ELF-1 (cell line): ENCODE results near the gene CEACAM1.
A peak's percentile ranks its signal among the peaks of the same experiment; 100 is the strongest.
"Not testable (repeated sequence)": the region's sequence is repeated elsewhere in the genome, so short reads cannot be mapped to it uniquely, and the experiment has no call there.

Experiments
- DNase-seq: peaks from one replicate; pipeline ENCODE4 v3.0.0-alpha.2; 2016; ENCODE audit warnings: low read depth, low spot score

Gene CEACAM1

DNA sequence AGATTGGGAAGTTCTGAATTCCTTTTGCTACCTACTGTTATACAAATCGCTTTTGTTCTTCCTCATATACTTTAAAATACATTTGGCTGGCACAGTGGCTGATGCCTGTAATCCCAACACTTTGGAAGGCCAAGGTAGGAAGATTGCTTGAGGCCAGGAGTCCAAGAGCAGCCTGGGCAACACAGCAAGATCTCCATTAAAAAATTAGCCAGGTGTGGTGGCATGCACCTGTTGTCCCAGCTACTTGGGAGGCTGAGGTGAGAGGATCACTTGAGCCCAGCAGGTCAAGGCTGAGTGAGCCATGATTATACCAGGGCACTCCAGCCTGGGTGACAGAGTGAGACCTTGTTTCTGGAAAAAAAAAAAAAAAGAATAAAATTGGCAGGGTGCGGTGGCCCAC lies 51.2 kb downstream of the CEACAM1 start:
- DNase-seq = no peak

DNA sequence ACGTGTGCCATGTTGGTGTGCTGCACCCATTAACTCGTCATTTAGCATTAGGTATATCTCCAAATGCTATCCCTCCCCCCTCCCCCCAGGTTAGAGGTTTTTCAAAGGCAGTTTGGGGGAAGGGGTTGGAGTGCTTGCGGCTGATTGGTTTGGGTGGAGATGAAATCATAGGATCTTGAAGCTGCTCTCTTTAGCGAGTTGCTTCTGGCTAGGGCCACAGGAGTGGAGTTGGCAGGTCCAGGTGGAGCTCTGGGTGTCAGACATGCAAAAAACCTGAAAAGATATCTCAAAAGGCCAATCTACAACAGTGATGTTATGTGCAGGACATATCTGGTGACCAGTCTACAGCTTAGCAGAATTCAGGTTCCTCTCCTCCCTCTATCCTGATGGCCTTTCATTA lies 52.9 kb downstream of the CEACAM1 start:
- peak; percentile 47 for DNase-seq

DNA sequence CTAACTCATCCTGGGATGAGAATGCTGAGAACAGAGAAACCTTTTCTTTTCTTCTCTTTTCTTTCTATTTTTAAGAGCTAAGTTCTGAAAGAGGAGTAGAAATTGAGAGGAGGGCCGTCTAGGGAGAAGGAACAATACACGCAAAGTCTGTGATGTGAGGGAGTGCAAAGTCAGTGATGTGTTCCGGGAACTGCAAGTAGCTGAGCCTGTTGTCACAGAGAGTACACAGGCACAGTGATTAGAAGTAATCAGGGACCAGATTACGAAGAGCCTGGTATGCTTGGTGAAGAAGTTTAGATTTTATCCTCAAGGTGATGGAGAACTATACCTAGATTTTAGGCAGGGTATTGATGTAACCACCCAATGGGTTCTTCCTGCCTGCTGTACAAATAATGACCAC lies 53.5 kb downstream of the CEACAM1 start:
- peak; percentile 29 for DNase-seq

GRCh38 chr19:42473686-42474085 lies 54.6 kb downstream of the CEACAM1 start:
- DNase-seq = peak; percentile 55

GRCh38 chr19:42472402-42473147 lies 55.7 kb downstream of the CEACAM1 start:
- DNase-seq = no peak

DNA sequence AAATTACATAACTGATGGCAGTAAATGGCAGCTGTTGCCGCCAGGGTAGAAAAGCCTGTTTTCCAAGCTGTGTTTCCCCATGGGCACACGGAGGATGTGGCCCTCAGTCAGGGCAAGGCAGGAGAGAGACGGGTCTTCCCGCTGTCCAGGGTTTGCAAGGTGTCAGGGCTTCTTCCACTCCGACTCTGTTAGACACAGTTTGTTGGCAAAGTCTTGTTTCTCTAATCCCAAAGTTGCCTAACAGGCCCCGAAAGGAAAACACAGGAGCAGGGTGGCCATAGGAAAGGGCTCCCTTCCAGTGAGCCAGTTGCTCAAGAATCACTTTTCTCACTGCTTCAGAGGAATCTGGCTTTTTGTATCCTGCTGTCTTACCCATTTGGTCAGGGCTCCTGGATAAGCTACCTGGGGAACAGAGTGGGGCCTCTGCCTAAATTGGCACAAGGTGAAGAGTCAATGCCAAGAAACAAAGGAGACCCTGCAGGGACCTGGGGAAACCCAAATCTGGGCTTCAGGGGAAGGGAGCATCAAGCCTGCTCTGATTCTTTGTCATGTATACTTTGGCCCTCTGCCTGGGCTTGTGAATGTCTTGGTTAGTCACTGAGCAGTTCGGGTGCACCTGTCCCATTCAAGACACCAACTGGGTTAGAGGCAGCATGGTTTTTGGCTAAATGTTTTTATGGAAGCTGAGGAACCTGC lies 56.6 kb downstream of the CEACAM1 start:
- peak; percentile 36 for DNase-seq

GRCh38 chr19:42469311-42470235 lies 58.7 kb downstream of the CEACAM1 start:
- no peak for DNase-seq

GRCh38 chr19:42468273-42468796 lies 59.9 kb downstream of the CEACAM1 start:
- peak; percentile 76 for DNase-seq

GRCh38 chr19:42467183-42467760 lies 61.0 kb downstream of the CEACAM1 start:
- DNase-seq = no peak

DNA sequence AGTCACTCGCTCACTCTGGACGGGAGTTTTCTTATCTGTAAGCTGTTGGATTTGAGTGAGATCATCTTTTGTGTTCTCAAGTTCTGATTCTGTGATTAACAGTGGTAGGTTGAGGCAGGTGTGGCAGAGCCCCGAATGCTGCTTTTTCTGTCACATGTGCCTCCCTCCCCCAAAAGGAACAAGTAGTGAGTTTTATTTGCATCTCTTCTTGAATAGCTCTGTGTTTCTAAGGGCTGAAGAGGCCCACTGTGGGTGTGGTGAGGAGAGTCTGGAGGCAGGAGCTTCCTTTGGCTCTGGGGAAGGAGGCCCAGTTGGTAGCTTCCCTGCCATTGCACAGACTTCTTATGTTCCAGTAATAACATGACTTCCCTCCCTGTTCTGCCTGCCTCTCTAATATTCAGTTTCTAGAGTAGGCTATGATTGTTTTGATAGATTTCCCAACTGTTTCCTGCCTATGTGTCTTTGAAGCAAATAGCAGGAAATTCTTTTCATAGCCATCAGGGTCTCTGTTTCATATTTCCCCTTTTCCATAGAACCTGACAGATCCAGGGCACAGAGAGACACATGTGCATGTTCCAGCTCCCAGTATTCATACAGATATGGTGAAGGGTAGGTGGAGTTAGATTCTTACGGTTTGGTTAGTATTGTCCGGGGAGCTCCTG lies 61.6 kb downstream of the CEACAM1 start:
- no peak for DNase-seq

DNA sequence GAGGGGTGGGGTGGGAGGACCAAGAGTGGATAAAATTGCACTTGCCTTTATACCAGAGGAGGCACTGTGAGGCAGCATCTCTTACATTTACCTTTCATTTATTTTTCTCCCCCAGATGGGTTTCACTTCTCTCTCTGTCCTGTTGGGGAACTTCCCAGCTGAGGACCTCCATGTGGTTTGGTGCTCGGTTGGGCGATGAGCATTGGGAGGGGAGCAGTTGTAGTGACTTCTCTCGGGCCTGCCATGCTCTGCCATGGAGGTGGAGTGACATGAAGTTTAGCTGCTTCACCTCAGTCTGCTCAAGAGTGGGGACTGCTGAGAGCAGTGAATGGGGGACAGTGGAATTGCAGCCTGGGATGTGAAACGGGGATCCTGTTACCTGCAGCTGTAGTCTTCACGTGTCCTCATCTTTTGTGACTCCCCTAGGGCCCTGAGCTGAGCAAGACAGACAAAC lies 62.4 kb downstream of the CEACAM1 start:
- no peak for DNase-seq

- DNase-seq = no peak
These were observed 66.5 kb downstream of the CEACAM1 start for GRCh38 chr19:42461700-42462324.

- DNase-seq = not testable (repeated sequence)
These were observed 67.0 kb downstream of the CEACAM1 start for GRCh38 chr19:42461231-42461630.

- DNase-seq = no peak
These were observed 68.4 kb downstream of the CEACAM1 start for GRCh38 chr19:42459926-42460325.
